ENCODE data around the gene HTR1D.

The HTR1D gene

DNA sequence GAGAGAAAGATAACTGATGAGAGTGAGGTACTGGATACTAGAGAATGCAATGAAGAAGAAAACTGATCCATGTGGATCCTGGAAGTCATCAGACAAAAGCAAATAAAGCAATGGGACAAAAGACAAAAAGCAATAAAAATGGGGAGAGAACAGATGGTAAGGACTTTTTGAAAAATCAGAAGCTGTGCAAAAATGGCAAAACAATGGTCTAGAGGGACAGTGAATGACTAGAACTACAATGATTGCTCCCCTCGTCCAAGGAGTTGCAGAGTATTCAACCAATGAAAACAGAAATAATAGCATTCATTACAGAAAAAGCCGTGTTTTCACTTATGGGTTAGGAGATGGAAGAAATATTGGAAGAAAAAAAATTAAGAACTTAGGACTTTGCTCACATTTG lies 67.2 kb downstream of the HTR1D start:
- no peak for DNase-seq

GRCh38 chr1:23149114-23149513 lies 68.2 kb downstream of the HTR1D start:
- DNase-seq, result no peak

DNA sequence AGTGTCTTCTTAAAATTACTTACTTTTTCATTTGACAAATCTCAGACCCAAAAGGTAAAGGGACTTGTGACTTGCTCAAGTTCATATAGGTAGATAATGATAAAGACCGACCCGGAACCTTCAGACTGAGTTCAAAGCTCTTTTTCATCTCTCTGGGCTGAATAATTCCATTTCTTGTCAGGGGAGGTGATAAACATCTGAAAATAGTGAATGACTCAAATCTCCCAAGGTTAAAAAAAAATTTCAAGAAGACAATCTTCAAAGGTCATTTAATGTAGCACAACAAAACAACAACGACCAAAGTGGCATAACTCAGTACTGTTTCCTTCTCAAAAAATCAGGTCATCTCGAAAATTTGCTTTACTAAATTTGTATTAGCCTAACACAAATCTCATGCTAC lies 69.2 kb downstream of the HTR1D start:
- DNase-seq, result no peak

Data from right forelimb (tissue), 1 donor.